Activated CD4-positive, CD25-positive, alpha-beta regulatory T cell (primary cell): ENCODE measurements around the gene CTSE.
A peak's percentile ranks its signal among the peaks of the same experiment; 100 is the strongest.
"Not testable (repeated sequence)": the region's sequence is repeated elsewhere in the genome, so short reads cannot be mapped to it uniquely, and the experiment has no call there.

Experiments used
- DNase-seq, 4 experiments: peaks; one replicate each; lab custom pipeline; 2025; lab: John Stamatoyannopoulos, UW

Gene CTSE

DNA sequence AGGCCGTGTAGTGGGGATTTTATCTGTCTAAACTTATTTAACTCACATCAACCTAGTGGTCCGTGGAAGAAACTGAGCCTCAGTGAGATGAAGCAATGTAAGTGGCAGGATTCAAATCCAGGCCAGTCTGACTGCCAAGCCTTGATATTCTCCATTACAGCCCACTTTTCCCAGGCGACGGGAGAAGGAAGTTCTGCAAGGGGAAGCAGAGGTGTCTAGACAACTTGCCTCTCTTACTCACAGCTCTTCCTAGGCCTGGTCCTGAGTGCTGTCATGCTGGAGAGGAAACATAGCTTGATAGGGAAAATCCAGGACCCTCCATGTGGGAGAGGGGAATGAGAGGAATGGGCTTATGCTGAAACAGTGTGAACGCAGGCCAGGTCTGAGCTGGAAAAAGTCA, 9.1 kb downstream of the CTSE start:
- DNase-seq: no peak

DNA sequence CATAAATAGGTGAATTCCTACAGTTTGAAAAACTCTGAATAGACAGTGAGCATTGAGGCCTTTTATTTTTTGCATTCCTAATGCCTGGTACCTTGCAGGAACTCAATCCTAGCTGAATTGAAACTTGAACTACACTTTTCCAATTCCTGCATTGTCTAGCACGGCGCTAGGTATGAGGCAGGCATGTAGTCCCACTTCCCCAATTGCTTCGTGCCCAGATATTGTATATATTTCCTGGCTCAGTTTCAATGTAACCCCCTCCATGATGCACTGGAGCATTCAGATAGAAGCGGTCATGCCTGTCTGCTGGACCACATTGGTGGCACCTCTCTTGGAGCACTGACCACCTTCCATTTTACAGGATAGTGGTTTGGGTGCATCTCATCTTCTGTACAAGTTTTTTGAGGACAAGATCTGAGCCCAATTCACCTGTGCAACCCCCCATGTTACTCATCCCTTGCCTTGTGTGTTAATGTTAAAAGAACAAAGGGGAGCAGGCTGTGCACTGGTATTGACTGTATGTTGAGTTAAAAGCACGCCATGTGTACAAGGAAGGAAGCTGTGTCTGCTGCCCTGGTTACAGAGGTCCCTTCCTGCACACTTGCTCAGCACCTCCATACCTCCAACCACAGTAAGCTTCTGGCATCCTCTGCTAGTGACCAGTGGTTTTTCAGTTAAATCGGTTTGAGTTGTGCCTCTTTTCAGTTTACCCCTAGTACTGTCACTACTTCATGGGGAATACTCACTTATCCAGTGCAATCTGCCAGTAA, 10.5 kb downstream of the CTSE start:
- no peak for DNase-seq

DNA sequence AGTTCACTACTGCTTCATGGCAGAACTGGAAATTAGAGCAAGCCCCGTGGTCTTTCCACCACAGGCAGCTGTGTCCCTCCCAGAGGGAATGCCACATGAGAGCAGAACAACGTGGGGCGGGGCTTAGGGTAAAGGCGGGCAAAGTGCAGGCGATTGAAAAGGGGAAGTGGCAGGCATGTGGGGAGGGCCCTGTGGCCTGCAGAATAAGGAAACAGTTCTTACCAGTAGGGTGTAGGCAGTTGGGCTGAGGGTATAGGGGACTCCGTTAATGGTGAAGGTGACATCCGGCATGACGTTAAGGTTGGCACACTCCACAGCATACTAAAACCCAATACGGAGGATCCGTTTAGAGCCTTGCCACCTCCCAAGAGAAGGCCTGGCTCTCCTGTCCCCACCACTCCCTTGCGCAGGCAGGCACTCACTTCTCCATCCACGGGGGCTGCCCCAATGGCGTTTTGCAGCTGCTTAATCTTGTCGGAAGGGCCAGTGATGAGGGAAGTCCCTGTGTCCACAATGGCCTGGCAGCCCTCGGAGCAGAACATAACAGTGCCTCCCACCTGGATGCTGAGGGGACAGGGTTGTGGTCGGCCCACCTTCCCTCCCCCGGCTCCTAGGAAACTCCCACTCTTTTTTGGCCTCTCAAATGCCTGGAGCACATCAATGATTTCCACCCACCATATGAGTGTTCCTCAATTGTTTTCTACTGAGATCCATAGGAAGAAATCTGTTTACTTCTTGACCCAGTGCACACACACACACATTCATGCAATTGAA, 11.4 kb downstream of the CTSE start:
- DNase-seq: peak in 2 of 4 experiments; percentile 6 to 9

- no peak for DNase-seq
Measured at GRCh38 chr1:206011057-206011456, 12.6 kb downstream of the CTSE start.

DNA sequence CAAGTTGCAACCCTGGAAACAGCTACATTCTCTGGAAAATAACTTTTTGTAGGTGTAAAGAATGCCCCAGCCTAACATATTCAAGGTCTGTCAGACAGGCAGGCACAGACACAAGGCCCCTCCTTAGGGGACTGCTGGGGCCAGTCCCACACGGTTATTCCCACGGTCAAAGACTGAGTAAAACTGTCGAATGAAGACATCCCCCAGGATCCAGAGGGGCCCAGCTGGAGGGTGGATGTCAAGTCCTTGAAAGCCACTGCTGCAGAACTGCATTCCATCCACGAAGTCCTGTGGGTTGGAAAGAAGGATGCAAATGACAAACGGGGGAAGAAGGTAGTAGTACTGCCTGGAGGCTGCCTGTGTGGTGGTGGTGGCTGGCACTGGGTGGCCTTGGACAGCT, 13.6 kb downstream of the CTSE start:
- no peak for DNase-seq

DNA sequence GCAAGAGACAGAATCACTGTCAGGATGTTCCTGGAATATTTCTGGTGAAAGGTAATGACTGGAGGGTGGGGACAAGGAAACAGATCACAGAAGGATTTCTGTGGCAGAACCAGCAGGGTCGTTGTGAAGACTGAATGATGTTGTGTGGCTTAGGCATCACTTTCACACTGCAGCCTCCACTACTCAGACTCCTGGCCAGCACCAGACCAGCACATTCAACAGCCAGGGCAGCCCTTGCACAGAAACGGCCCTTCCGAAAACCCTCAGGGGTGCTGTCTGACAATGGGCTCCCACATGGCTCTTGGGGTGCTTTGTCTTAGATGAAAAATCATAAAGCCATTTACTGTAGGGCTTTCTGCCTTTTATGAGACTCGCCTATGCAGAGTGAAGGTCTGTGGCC, 16.7 kb downstream of the CTSE start:
- DNase-seq: no peak

DNA sequence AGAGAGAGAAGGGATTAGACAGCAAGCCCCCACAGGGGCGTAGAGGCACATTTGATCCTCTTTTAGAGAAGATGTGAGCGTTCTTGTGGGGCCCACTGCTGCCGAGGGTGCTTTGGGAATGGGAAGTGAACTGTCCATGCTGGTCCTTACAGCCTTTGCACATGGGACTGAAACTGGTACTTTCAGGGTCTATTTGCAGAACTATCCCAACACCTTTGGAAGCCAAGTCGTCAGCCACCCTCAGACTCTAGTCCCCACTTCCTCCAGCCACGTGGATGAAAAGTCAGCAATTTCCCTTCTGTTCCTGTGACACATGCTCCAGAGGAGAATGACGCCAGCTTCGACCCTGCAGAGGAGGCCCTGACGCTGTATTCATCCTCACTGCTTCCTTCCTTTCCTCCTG, 17.9 kb downstream of the CTSE start:
- DNase-seq: no peak

- no peak for DNase-seq
Measured at GRCh38 chr1:206005234-206005633, 18.5 kb downstream of the CTSE start.

- no peak for DNase-seq
Measured at GRCh38 chr1:206004826-206005225, 18.9 kb downstream of the CTSE start.

DNA sequence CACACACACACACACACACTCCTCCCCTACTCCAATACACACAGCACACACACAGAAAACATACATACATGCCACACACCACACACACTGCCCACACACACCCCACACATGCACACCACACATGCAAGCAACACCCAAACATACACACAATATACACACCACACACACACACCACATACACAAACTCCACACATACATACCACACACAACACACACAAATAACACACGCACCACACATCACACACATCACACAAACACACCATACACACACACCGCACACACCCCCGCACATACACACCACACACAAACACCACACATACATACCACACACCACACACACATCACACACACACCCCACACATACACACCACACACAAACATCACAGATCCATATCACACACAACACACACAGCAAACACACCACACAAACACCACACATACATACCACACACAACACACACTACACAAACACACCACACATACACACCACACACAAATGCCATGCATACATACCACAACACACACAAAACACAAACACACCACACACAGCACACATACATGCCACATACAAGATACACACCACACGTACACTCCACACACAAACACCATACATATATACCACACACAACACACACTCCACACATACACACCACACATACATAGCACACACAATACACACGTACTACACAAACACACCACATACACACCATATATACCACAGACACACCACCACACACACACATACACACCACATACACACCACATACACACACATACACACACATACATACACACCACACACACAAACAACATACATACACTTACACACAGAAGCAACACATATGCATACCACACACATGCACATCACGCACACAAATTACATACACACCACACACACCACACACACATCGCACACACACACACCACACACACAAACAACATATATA, 19.6 kb downstream of the CTSE start:
- DNase-seq: no peak

DNA sequence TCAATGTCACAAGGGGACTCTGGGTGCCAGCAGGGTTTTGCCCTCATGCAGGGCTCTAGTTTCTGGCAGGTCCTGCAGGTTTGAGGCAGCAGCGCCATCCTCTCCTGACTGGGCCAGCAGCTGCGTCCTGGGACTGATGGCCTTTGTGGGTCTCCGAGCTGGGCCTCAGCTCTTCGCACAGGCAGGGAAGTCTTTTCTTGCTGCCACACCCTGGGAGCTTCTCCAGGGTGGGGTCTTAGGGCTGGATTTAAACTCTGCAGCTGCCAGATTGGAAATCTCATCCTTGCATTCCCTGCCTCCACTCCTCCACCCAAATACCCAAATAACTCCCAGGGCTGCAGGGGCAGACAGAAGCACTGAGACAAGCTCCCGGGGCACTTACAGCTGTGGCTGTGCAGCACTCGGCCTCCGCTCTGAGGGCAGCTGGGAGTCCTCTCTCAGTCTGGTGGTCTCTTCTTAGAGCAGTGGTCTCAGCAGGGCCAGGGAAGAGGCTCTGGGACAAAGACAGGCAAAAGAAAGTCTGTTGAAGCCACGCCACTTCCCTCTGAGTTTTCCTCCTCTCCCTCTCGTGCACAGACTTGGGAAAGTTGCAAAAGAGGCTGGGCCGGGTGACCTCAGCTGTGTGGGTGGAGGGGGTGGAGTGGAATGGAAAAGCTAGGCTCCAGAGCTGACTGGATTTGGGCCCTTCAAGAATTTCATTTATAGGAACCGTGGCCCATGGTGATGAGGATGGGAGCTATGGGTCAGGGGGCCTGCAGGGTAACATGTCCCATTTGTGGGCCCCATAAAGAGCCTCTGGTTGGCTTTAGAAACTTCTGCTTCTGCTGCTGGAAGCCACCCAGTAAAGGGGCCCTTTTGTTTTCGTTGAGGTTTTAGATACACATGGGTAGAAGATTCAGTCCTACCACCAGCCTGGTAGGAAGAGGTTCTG, 20.6 kb downstream of the CTSE start, which contains the start of gene RAB7B:
Gene RAB7B, minus strand, starts transcription at position 525 of the 931 bp plus-strand sequence. CDS start 9,260 bp downstream, outside the sequence.
- no peak for DNase-seq

GRCh38 chr1:206002160-206002559, 21.5 kb downstream of the CTSE start:
- no peak for DNase-seq

DNA sequence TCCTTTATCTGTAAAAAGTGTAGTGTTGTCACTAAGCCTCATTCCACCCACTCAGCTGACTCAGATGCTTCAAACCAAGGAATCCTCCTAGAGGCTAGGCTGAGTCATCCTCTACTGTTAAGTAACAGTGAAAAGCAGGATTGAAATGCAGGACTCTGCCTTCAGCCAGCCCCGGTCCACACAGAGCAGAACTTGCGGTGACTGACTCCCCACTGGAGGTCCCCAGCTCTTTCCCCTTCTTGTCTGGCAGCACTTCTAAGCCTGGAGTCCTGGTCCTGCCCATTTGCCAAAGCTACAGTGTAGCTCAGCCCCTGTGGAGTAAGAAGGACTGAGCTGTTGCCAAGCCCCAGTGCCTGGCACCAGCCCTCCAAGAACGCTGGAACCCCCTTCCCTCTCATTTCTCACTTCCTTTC, 22.2 kb downstream of the CTSE start:
- no peak for DNase-seq

DNA sequence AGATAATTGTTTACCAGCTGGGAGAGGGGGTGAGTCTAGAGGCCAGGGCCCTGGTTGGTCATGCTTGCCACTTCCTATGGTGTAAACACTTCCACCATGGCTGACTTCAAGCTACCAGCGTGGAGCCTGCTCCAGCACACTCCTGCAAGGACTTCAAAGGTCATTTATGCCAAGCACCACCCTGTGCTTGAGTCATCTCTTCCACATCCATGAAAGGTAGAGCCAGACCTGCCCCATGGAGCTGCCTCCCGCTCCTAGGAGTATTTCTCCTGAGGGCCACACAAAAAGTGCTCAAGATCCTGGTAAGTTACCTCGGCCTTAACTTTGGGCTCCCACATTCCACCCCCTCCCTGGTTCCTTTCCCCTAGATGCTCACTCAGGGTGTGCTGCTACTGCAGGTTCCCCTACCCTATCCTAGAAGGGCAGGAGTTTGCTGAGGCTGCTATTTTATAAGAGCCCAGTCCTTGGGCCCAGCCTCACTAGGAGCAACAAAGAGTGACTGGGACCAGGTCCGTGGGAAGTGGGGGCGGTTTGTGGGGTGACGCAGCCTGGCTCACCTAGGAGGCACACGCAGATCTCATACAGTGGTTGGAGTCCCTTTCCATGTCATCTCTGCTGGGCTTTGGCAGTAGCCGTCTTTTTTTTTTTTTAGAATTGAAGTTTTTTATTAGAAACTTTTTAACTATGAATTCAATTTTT, 22.9 kb downstream of the CTSE start:
- DNase-seq: no peak

DNA sequence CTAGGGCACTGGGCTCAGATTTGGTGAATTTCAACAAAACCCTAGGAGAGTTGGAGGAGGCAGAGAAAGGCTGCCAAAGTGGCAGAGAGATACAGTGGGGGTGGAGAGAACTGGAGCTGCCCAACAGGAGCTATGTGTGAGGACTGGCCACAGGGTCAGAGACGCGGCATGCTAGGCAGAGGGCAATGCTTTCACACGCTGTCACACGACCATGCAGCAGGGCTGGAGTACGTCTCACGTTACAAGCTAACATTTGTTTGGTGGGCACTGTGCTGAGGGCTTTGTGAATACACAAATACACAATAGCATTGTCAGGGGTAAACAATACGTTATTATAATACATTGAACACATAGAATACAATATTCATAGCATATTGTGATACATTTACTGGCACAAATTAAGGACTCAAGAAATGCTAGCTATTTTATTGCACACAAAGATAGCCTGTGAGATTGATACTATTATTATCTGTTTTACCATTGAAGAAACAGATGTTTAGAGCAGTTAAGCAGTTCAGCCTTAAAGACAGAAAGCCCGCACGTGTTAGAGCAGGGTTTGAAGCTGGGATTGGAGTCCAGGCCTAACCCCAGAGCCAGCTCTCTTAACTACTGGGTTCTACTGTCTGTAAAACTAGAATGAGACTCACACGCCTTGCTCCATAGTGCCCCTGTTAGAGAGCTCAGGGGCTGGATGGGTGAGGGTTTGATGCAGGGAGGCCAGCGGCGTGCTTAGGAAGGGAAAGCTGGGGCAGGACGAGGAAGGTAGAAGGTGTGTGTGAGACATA, 25.0 kb downstream of the CTSE start:
- DNase-seq: no peak

DNA sequence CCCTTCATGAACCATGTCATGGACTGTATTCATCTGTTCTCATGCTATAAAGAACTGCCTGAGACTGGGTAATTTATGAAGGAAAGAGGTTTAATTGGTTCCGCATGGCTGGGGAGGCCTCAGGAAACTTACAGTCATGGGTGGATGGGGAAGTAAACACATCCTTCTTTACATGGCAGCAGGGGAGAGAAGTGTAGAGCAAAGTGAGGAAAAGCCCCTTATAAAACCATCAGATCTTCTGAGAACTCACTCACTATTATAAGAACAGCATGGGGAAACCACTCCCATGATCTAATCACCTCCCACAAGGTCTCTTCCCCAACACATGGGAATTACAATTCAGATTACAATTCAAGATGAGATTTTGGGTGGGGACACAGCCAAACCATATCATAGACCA, 27.1 kb downstream of the CTSE start:
- not testable (repeated sequence) for DNase-seq

GRCh38 chr1:205994346-205994745, 29.3 kb downstream of the CTSE start:
- no peak for DNase-seq

GRCh38 chr1:205993068-205993467, 30.6 kb downstream of the CTSE start:
- DNase-seq: no peak

- DNase-seq: no peak
Measured at GRCh38 chr1:205992218-205992882, 31.3 kb downstream of the CTSE start.
